ENCODE measurements around the gene TGFA.

GRCh38 chr2:70554338-70554892 is 789 bp upstream of the TGFA start:
- TF ChIP-seq EZH2 (IDR thresholded peaks at IDR 0.05; ENCODE audit: insufficient read depth, poor library complexity, severe bottlenecking) (no peak), EZH2phosphoT487 (IDR thresholded peaks at IDR 0.05; ENCODE audit: insufficient read depth, low read depth) (no peak)
